Body of pancreas (tissue), 4 donors: ENCODE measurements around the gene RAPGEF5. TPM values are rescaled to one million over a fixed set of nuclear protein-coding genes. Genes with fewer than 3 reads are reported as not detected.

ENCODE experiments used
- ATAC-seq: fragments of 150-250 bp; one replicate; pipeline ENCODE4 v1.9.1; 2016
- DNase-seq, 4 donors: peaks; one replicate each; pipeline ENCODE4 v3.0.0-alpha.2; 2019
- H3K27ac ChIP-seq, 4 donors: fragments of 200-600 bp; sonication (generic); 1 replicate in 3 of 4; 2 replicates in 1 of 4; pipeline versions ENCODE4 v1.5.1 to v1.6.1; 2016 to 2019; ENCODE audit warnings: mild to moderate bottlenecking in 1 of 4, mixed read lengths in 1 of 4, moderate library complexity in 1 of 4
- H3K27me3 ChIP-seq, 2 donors: fragments of 200-600 bp; sonication (generic); one replicate each; pipeline ENCODE4 v1.6.0; 2016; ENCODE audit warnings: mild to moderate bottlenecking in 1 of 2
- H3K36me3 ChIP-seq, 2 donors: fragments of 200-600 bp; sonication (generic); replicated peaks in 1 of 2; 2 replicates each; pipeline ENCODE4 v1.5.1; 2016; ENCODE audit warnings: low read depth in 2 of 2; ENCODE audit not compliant: insufficient read depth in 1 of 2
- H3K4me1 ChIP-seq: fragments of 200-600 bp; sonication (generic); one replicate; pipeline ENCODE4 v1.6.0; 2016
- H3K4me3 ChIP-seq, 2 donors: fragments of 200-600 bp; sonication (generic); 1 replicate in 1 of 2; 2 replicates in 1 of 2; pipeline ENCODE4 v1.5.1; 2016 to 2019
- H3K9me3 ChIP-seq, 3 donors: fragments of 200-600 bp; sonication (generic); 1 replicate in 2 of 3; 2 replicates in 1 of 3; pipeline ENCODE4 v1.5.1; 2016
- CTCF ChIP-seq, 7 experiments: fragments of 450-650 bp in 4 of 7; fragments of 200-600 bp in 3 of 7; sonication (generic) in 3 of 7; IDR thresholded peaks; one replicate each; pipeline ENCODE4 v1.5.1; 2016 to 2019; ENCODE audit warnings: antibody characterized with exemption in 7 of 7
- POLR2A ChIP-seq, 3 donors: fragments of 450-650 bp; IDR thresholded peaks; one replicate each; pipeline ENCODE4 v1.6.1; 2016; ENCODE audit warnings: antibody characterized with exemption in 3 of 3, mild to moderate bottlenecking in 2 of 3
- WGBS, 2 donors: methylation state at CpG; one replicate each; pipeline ENCODE4 v1.1.5; 2017; 5-methylcytosine and 5-hydroxymethylcytosine counted together
- intact Hi-C: fragments of 100-400 bp; cut with DNase I; formaldehyde crosslinking; loops from one replicate; pipeline ENCODE4 v1.15.1; 2023
- total RNA-seq, 2 donors: library from RNA; depleted of rRNA; stranded (reverse); fragments of >200 nt; gene quantifications; one replicate each; pipeline ENCODE4 v1.1.0, GENCODE V29; 2016

RAPGEF5 gene
- 100 to 1,000 TPM in 1 of 2 donors, 10 to 100 TPM in 1; 68.0 to 151 TPM for total RNA-seq

GRCh38 chr7:22356701-22357310 lies at the start of gene RAPGEF5:
RAPGEF5 (minus strand) TSS chr7:22357154; CDS start chr7:22357060, 94 bp downstream.
- TF ChIP-seq POLR2A (IDR thresholded peaks at IDR 0.05): no peak
- TF ChIP-seq CTCF (IDR thresholded peaks at IDR 0.05): peak in 2 of 7 experiments; percentile 59 to 61
- DNase-seq (peak; percentile 73 to 85 (median 76)), ATAC-seq (peak; percentile 88)
- no peaks in the 10 kb centered on the region for H3K36me3 ChIP-seq
- H3K4me3 ChIP-seq: peak within 1 kb of the TSS; percentile 44 to 83
- H3K27me3 ChIP-seq: no peaks in the 10 kb centered on the region
- H3K4me1 ChIP-seq: peaks cover 35% of the 10 kb centered on the region
- H3K27ac ChIP-seq: peak within 1 kb of the TSS; percentile 84 to 89 (median 87)
- intact Hi-C loops: no loop called here
- peaks cover 0 to 3% (median 0%) of the 10 kb centered on the region in 3 donors for H3K9me3 ChIP-seq
- 0% methylated on average over 15 to 36 of the region's 95 CpGs for WGBS, 2 donors

- H3K36me3 ChIP-seq: no peaks in the 10 kb centered on the region
- no peaks in the 10 kb centered on the region for H3K4me1 ChIP-seq
- WGBS, 2 donors: 87 to 96% methylated on average over 4 of the region's 4 CpGs
- intact Hi-C loops: no loop called here
- no peaks in the 10 kb centered on the region for H3K9me3 ChIP-seq
- TF ChIP-seq CTCF (IDR thresholded peaks at IDR 0.05): no peak
- no peak overlapping the region for H3K4me3 ChIP-seq
- ATAC-seq (no peak), DNase-seq (no peak)
- no peak overlapping the region for H3K27ac ChIP-seq
- H3K27me3 ChIP-seq: no peaks in the 10 kb centered on the region
Measured at GRCh38 chr7:22406715-22407114, 49.8 kb upstream of the RAPGEF5 start.

GRCh38 chr7:22404421-22405023 lies 47.6 kb upstream of the RAPGEF5 start:
- DNase-seq (no peak), ATAC-seq (no peak)
- Histone ChIP-seq H3K4me1 (no peaks in the 10 kb centered on the region), H3K9me3 (no peaks in the 10 kb centered on the region), H3K27me3 (no peaks in the 10 kb centered on the region), H3K4me3 (no peak overlapping the region), H3K27ac (no peak overlapping the region), H3K36me3 (no peaks in the 10 kb centered on the region)
- intact Hi-C loops: no loop called here
- WGBS, 2 donors: 48 to 52% methylated on average over 3 of the region's 3 CpGs
- TF ChIP-seq POLR2A (IDR thresholded peaks at IDR 0.05): no peak
- no peak for TF ChIP-seq CTCF (IDR thresholded peaks at IDR 0.05)

GRCh38 chr7:22403344-22403743 lies 46.4 kb upstream of the RAPGEF5 start:
- no peak for DNase-seq
- no peaks in the 10 kb centered on the region for H3K4me1 ChIP-seq
- ATAC-seq: no peak
- intact Hi-C loops: no loop called here
- H3K27me3 ChIP-seq: no peaks in the 10 kb centered on the region
- no peak for TF ChIP-seq POLR2A (IDR thresholded peaks at IDR 0.05)
- TF ChIP-seq CTCF (IDR thresholded peaks at IDR 0.05): no peak
- no peak overlapping the region for H3K27ac ChIP-seq
- no peaks in the 10 kb centered on the region for H3K9me3 ChIP-seq
- H3K36me3 ChIP-seq: no peaks in the 10 kb centered on the region
- no peak overlapping the region for H3K4me3 ChIP-seq
- 91 to 95% methylated on average over 2 of the region's 2 CpGs for WGBS, 2 donors

GRCh38 chr7:22402250-22402649 lies 45.3 kb upstream of the RAPGEF5 start:
- TF ChIP-seq CTCF (IDR thresholded peaks at IDR 0.05) (no peak), POLR2A (IDR thresholded peaks at IDR 0.05) (no peak)
- H3K27ac ChIP-seq: no peak overlapping the region
- DNase-seq (no peak), ATAC-seq (no peak)
- no peak overlapping the region for H3K4me3 ChIP-seq
- H3K9me3 ChIP-seq: no peaks in the 10 kb centered on the region
- no peaks in the 10 kb centered on the region for H3K27me3 ChIP-seq
- no peaks in the 10 kb centered on the region for H3K4me1 ChIP-seq
- 46 to 78% methylated on average over 2 of the region's 2 CpGs for WGBS, 2 donors
- H3K36me3 ChIP-seq: no peaks in the 10 kb centered on the region
- intact Hi-C loops: no loop called here
